NCI-H2107 treated with DMSO at 0.1 percent for 48 hours (cell line): ENCODE results near the gene PUM2.
"Not testable (repeated sequence)": the region's sequence is repeated elsewhere in the genome, so short reads cannot be mapped to it uniquely, and the experiment has no call there.

Experiments used
- DNase-seq: peaks from one replicate; lab custom pipeline; 2025; ENCODE audit not compliant: unreplicated experiment; lab: John Stamatoyannopoulos, UW

PUM2 gene

GRCh38 chr2:20292984-20293383, 57.7 kb downstream of the PUM2 start:
- DNase-seq, result no peak

- DNase-seq, result no peak
Measured at GRCh38 chr2:20291846-20292408, 58.7 kb downstream of the PUM2 start.

GRCh38 chr2:20291106-20291564, 59.5 kb downstream of the PUM2 start:
- no peak for DNase-seq

GRCh38 chr2:20288642-20289340, 61.9 kb downstream of the PUM2 start:
- no peak for DNase-seq

GRCh38 chr2:20282916-20283592, 67.6 kb downstream of the PUM2 start:
- no peak for DNase-seq

- no peak for DNase-seq
Measured at GRCh38 chr2:20281876-20282275, 68.8 kb downstream of the PUM2 start.

- no peak for DNase-seq
Measured at GRCh38 chr2:20273042-20273441, 77.6 kb downstream of the PUM2 start.

GRCh38 chr2:20268317-20268716, 82.3 kb downstream of the PUM2 start:
- DNase-seq, result not testable (repeated sequence)

GRCh38 chr2:20267529-20267928, 83.1 kb downstream of the PUM2 start:
- DNase-seq, result no peak

- no peak for DNase-seq
Measured at GRCh38 chr2:20264629-20265028, 86.0 kb downstream of the PUM2 start.

GRCh38 chr2:20257411-20257810, 93.2 kb downstream of the PUM2 start:
- DNase-seq, result no peak

GRCh38 chr2:20254731-20255130, 95.9 kb downstream of the PUM2 start:
- no peak for DNase-seq

- no peak for DNase-seq
Measured at GRCh38 chr2:20250436-20250835, 100.2 kb downstream of the PUM2 start.

- no peak for DNase-seq
Measured at GRCh38 chr2:20249170-20249569, 101.5 kb downstream of the PUM2 start.

GRCh38 chr2:20247084-20247483, 103.6 kb downstream of the PUM2 start:
- no peak for DNase-seq

- DNase-seq, result not testable (repeated sequence)
Measured at GRCh38 chr2:20243637-20244036, 107.0 kb downstream of the PUM2 start.

- peak; percentile 19 for DNase-seq
Measured at GRCh38 chr2:20242727-20243377, 107.8 kb downstream of the PUM2 start.

GRCh38 chr2:20241973-20242726, 108.5 kb downstream of the PUM2 start:
- DNase-seq, result no peak

- DNase-seq, result not testable (repeated sequence)
Measured at GRCh38 chr2:20240291-20240690, 110.4 kb downstream of the PUM2 start.

GRCh38 chr2:20236496-20236895, 114.1 kb downstream of the PUM2 start:
- no peak for DNase-seq
